DOHH2 (cell line): Measurements from ENCODE around the gene TXNIP.

Source experiments
- CTCF ChIP-seq: fragments of 200-600 bp; sonication (generic); IDR thresholded peaks from one replicate; pipeline ENCODE4 v1.5.1; 2014; ENCODE audit warnings: antibody characterized with exemption, mild to moderate bottlenecking, low read depth, low read length; ENCODE audit not compliant: poor library complexity, severe bottlenecking
- EZH2phosphoT487 ChIP-seq: fragments of 200-600 bp; sonication (generic); IDR thresholded peaks from 2 replicates; pipeline ENCODE4 v1.6.1; 2017; ENCODE audit warnings: borderline replicate concordance, mild to moderate bottlenecking, antibody characterized with exemption, low read length, moderate library complexity, mixed read lengths

GRCh38 chr1:145994391-145995120, 1.8 kb downstream of the TXNIP start:
- no peak for TF ChIP-seq CTCF
- no peak for TF ChIP-seq EZH2phosphoT487
